H9 (cell line): ENCODE data around the gene TM9SF2. TPM values are rescaled to one million over a fixed set of nuclear protein-coding genes. Genes with fewer than 3 reads are reported as not detected.

Experiments used
- DNase-seq: peaks from one replicate; pipeline ENCODE4 v3.0.0-alpha.2; 2017
- H2AFZ ChIP-seq: one replicate; pipeline ENCODE4 v1.6.1; 2013; ENCODE audit warnings: mild to moderate bottlenecking, low read length, control low read depth, moderate library complexity
- H2AK5ac ChIP-seq: 2 replicates; pipeline ENCODE4 v1.6.1; 2013; ENCODE audit warnings: low read length, control low read depth, mixed read lengths; ENCODE audit not compliant: insufficient read length
- H2BK120ac ChIP-seq: one replicate; pipeline ENCODE4 v1.6.1; 2013; ENCODE audit warnings: low read depth, mild to moderate bottlenecking, low read length, control low read depth, inconsistent platforms; ENCODE audit not compliant: poor library complexity, severe bottlenecking
- H2BK12ac ChIP-seq: 2 replicates; pipeline ENCODE4 v1.6.1; 2013; ENCODE audit warnings: low read length, control low read depth, mixed read lengths, low read depth; ENCODE audit not compliant: insufficient read length
- H2BK15ac ChIP-seq: 2 replicates; pipeline ENCODE4 v1.6.1; 2013; ENCODE audit warnings: low read depth, low read length, control low read depth
- H2BK20ac ChIP-seq: one replicate; pipeline ENCODE4 v1.6.1; 2013; ENCODE audit warnings: low read depth, mild to moderate bottlenecking, low read length, control low read depth, inconsistent platforms; ENCODE audit not compliant: poor library complexity, severe bottlenecking
- H2BK5ac ChIP-seq: 2 replicates; pipeline ENCODE4 v1.6.1; 2013; ENCODE audit warnings: low read length, control low read depth, mixed read lengths; ENCODE audit not compliant: insufficient read length
- H3K14ac ChIP-seq: 2 replicates; pipeline ENCODE4 v1.6.1; 2013; ENCODE audit warnings: low read length, control low read depth; ENCODE audit not compliant: insufficient read depth
- H3K18ac ChIP-seq: 2 replicates; pipeline ENCODE4 v1.6.1; 2013; ENCODE audit warnings: low read depth, mild to moderate bottlenecking, mixed read lengths, low read length, control low read depth; ENCODE audit not compliant: insufficient read length
- H3K23ac ChIP-seq: 2 replicates; pipeline ENCODE4 v1.6.1; 2013; ENCODE audit warnings: low read length, control low read depth, mixed read lengths, low read depth; ENCODE audit not compliant: insufficient read length
- H3K23me2 ChIP-seq: 2 replicates; pipeline ENCODE4 v1.6.1; 2013; ENCODE audit warnings: low read depth, mild to moderate bottlenecking, mixed read lengths, low read length, control low read depth; ENCODE audit not compliant: insufficient read length, poor library complexity, severe bottlenecking
- H3K27ac ChIP-seq: 2 replicates; pipeline ENCODE4 v1.5.1; 2013; ENCODE audit warnings: low read length, control low read depth, mixed read lengths, low read depth; ENCODE audit not compliant: insufficient read length
- H3K27me3 ChIP-seq: 2 replicates; pipeline ENCODE4 v1.6.1; 2013; ENCODE audit warnings: low read length, control low read depth, inconsistent platforms; ENCODE audit not compliant: insufficient read depth
- H3K4ac ChIP-seq: 2 replicates; pipeline ENCODE4 v1.6.1; 2013; ENCODE audit warnings: low read depth, mild to moderate bottlenecking, control low read depth, inconsistent platforms, low read length, moderate library complexity
- H3K4me1 ChIP-seq: 2 replicates; pipeline ENCODE4 v1.6.1; 2013; ENCODE audit warnings: low read length, control low read depth, inconsistent platforms; ENCODE audit not compliant: insufficient read depth
- H3K4me2 ChIP-seq: 2 replicates; pipeline ENCODE4 v1.6.1; 2013; ENCODE audit warnings: low read length, control low read depth, mixed read lengths; ENCODE audit not compliant: insufficient read length, insufficient read depth
- H3K56ac ChIP-seq: 2 replicates; pipeline ENCODE4 v1.6.1; 2013; ENCODE audit warnings: low read depth, mild to moderate bottlenecking, mixed read lengths, low read length, control low read depth; ENCODE audit not compliant: insufficient read length
- H3K79me1 ChIP-seq: 2 replicates; pipeline ENCODE4 v1.6.1; 2013; ENCODE audit warnings: low read depth, mild to moderate bottlenecking, moderate library complexity, low read length, control low read depth, inconsistent platforms; ENCODE audit not compliant: insufficient read depth, poor library complexity, severe bottlenecking
- H3K79me2 ChIP-seq: 2 replicates; pipeline ENCODE4 v1.6.1; 2013; ENCODE audit warnings: low read length, control low read depth, inconsistent platforms; ENCODE audit not compliant: insufficient read depth
- H3K9ac ChIP-seq: 2 replicates; pipeline ENCODE4 v1.6.1; 2013; ENCODE audit warnings: low read length, control low read depth, mixed read lengths; ENCODE audit not compliant: insufficient read length; ENCODE audit errors: extremely low read depth
- H3K9me3 ChIP-seq: one replicate; pipeline ENCODE4 v1.6.1; 2013; ENCODE audit warnings: low read depth, low read length, inconsistent platforms; ENCODE audit not compliant: control insufficient read depth
- H3T11ph ChIP-seq: one replicate; pipeline ENCODE4 v1.6.1; 2013; ENCODE audit warnings: mild to moderate bottlenecking, low read length, control low read depth, inconsistent platforms
- H4K20me1 ChIP-seq: one replicate; pipeline ENCODE4 v1.6.1; 2013; ENCODE audit not compliant: control insufficient read depth, insufficient read length, insufficient read depth
- H4K5ac ChIP-seq: 2 replicates; pipeline ENCODE4 v1.6.1; 2013; ENCODE audit warnings: low read depth, mild to moderate bottlenecking, mixed read lengths, low read length, control low read depth; ENCODE audit not compliant: insufficient read length
- H4K8ac ChIP-seq: replicated peaks from 2 replicates; pipeline ENCODE4 v1.6.1; 2013; ENCODE audit warnings: low read length, control low read depth, mixed read lengths, low read depth; ENCODE audit not compliant: insufficient read length
- H4K91ac ChIP-seq: 2 replicates; pipeline ENCODE4 v1.6.1; 2013; ENCODE audit warnings: low read depth, mild to moderate bottlenecking, moderate library complexity, mixed read lengths, low read length, control low read depth; ENCODE audit not compliant: insufficient read length
- H3K27ac Mint-ChIP-seq, 3 experiments: 2 replicates in 2 of 3; 3 replicates in 1 of 3; pipeline ENCODE4 v1.8.0; 2020 to 2021; ENCODE audit warnings: mixed read lengths in 3 of 3, mild to moderate bottlenecking in 1 of 3, moderate library complexity in 1 of 3
- H3K27me3 Mint-ChIP-seq: 2 replicates; pipeline ENCODE4 v1.8.0; 2021; ENCODE audit warnings: low read depth, mild to moderate bottlenecking, moderate library complexity, mixed read lengths
- H3K36me3 Mint-ChIP-seq, 3 experiments: 2 replicates in 2 of 3; 3 replicates in 1 of 3; pipeline ENCODE4 v1.8.0; 2020 to 2021; ENCODE audit warnings: low read depth in 3 of 3, mixed read lengths in 3 of 3; ENCODE audit not compliant: insufficient read depth in 1 of 3
- H3K4me1 Mint-ChIP-seq, 2 experiments: 2 replicates each; pipeline ENCODE4 v1.8.0; 2020; ENCODE audit warnings: mixed read lengths in 2 of 2
- H3K4me3 Mint-ChIP-seq, 2 experiments: 2 replicates in 1 of 2; 3 replicates in 1 of 2; pipeline ENCODE4 v1.8.0; 2020 to 2021; ENCODE audit warnings: mild to moderate bottlenecking in 2 of 2, mixed read lengths in 2 of 2, moderate library complexity in 1 of 2
- H3K9me3 Mint-ChIP-seq, 2 experiments: 2 replicates in 1 of 2; 3 replicates in 1 of 2; pipeline ENCODE4 v1.8.0; 2020; ENCODE audit warnings: mild to moderate bottlenecking in 2 of 2, mixed read lengths in 2 of 2, moderate library complexity in 1 of 2
- CTCF ChIP-seq: fragments of 200-600 bp; sonication (generic); conservative IDR thresholded peaks from 3 replicates; pipeline ENCODE4 v1.8.0; 2021; ENCODE audit warnings: antibody characterized with exemption, mild to moderate bottlenecking
- WGBS: extraction: QIAGEN DNeasy Blood & Tissue Kit; methylation state at CpG from one replicate; pipeline ENCODE4 v1.1.7; 2013; ENCODE audit warnings: missing lambda C conversion rate, low lambda C conversion rate, mixed read lengths; ENCODE audit not compliant: insufficient read length; ENCODE audit errors: extremely low coverage; 5-methylcytosine and 5-hydroxymethylcytosine counted together
- total RNA-seq: library from RNA; stranded (reverse); gene quantifications from 2 replicates; pipeline ENCODE4 v1.2.1, GENCODE V29; 2021

The TM9SF2 gene
- total RNA-seq, 1 experiment from 2014 or later, result 86.1 TPM

- Histone ChIP-seq H3K23me2 (no peaks in the 10 kb centered on the region), H2BK5ac (no peak overlapping the region), H4K20me1 (no peaks in the 10 kb centered on the region), H3K79me1 (no peaks in the 10 kb centered on the region), H2BK20ac (no peak overlapping the region), H3K56ac (no peak overlapping the region), H3K79me2 (no peaks in the 10 kb centered on the region), H3K4me1 (no peaks in the 10 kb centered on the region), H3K27me3 (no peaks in the 10 kb centered on the region), H3K9me3 (no peaks in the 10 kb centered on the region), H3T11ph (no peak overlapping the region), H3K14ac (no peak overlapping the region), H2AFZ (no peak overlapping the region), H2AK5ac (no peak overlapping the region), H3K9ac (no peak overlapping the region), H3K4ac (no peak overlapping the region), H3K23ac (no peak overlapping the region), H4K8ac (no peak overlapping the region), H2BK120ac (no peak overlapping the region), H4K91ac (no peak overlapping the region), H3K27ac (no peak overlapping the region), H2BK15ac (no peak overlapping the region), H2BK12ac (no peak overlapping the region), H4K5ac (no peak overlapping the region), H3K18ac (no peak overlapping the region), H3K4me2 (no peak overlapping the region)
- Mint-ChIP-seq H3K36me3 (peaks cover 21 to 54% (median 35%) of the 10 kb centered on the region in 3 experiments), H3K27ac (peak overlapping the region in 2 of 3 experiments; percentile 9 to 66; a peak in 3 of 7 replicates), H3K4me1 (peaks cover 17 to 18% of the 10 kb centered on the region in 2 experiments), H3K4me3 (no peak overlapping the region), H3K27me3 (no peaks in the 10 kb centered on the region), H3K9me3 (no peaks in the 10 kb centered on the region)
- no peak for TF ChIP-seq CTCF
- no peak for DNase-seq
- WGBS, result no CpG with 5 or more reads among the region's 7 CpGs
Measured at GRCh38 chr13:99526549-99526948, 25.3 kb downstream of the TM9SF2 start.
